ENCODE measurements around the gene RAET1E. TPM values are rescaled to one million over a fixed set of nuclear protein-coding genes. Genes with fewer than 3 reads are reported as not detected.
"Not testable (repeated sequence)": the region's sequence is repeated elsewhere in the genome, so short reads cannot be mapped to it uniquely, and the experiment has no call there.

RAET1E gene
- total RNA-seq, 1 donor from 2014 or later: not detected

GRCh38 chr6:149913085-149913484 lies 15.2 kb upstream of the RAET1E start:
- intact Hi-C loops (cut with micrococcal nuclease): no loop called here

DNA sequence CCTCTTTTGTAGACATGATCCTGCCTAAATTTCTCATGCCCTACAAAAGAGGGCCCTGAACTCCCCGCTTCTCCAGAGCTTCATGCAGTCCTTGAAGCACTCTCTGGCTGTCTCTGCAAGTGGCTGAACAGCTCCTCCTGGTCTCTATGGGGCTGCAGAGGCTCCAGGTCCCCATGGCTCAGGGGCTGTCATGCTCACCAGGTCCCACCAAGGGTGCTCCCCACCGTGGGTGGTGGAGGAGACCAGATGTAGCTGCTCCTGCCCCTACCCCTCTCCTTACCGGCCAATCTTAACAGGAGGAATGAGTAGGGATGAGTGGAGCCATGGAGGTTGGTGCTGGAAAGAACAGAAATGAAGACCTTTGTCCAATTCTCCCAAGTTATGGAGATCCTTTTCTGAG lies 14.8 kb upstream of the RAET1E start:
- intact Hi-C loops (cut with micrococcal nuclease): not testable (repeated sequence)

DNA sequence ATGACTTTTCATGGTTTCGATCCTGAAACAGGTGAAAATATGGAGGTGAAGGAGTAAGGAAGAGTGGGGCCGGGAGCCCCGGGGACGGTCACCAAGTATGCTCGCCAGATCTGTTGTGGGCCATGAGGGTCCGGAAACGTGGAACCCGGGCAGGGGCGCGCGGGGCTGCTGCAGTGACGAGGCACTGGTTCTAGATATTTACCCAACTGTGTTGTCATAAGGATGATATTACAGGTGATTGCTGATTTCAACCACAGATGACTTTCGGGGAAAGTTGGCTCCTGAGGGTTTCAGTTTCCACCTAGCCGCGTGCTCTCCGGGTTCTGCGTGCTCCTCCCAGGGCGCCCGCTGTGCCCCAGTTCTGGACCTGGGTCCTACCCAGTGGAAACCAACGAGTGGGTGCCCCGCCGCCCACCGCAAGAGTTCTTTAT lies 12.8 kb upstream of the RAET1E start:
- intact Hi-C loops (cut with micrococcal nuclease): no loop called here

- intact Hi-C loops (cut with micrococcal nuclease): no loop called here
Observed at GRCh38 chr6:149909701-149910470, 12.0 kb upstream of the RAET1E start.

DNA sequence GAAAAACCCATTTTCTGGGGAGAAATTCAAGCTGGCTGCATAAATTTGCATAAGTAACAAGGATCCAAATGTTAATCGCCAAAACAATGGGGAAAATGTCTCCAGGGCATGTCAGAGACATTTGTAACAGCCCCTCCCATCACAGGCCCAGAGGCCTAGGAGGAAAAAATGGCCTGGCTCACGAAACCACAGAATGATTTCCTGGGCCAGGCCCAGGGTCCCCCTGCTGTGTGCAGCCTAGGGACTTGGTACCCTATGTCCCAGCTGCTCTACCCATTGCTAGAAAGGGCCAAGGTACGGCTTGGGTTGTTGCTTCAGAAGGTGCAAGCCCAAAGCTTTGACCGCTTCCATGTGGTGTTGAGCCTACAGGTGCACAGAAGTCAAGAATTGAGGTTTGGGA lies 10.6 kb upstream of the RAET1E start:
- intact Hi-C loops (cut with micrococcal nuclease): not testable (repeated sequence)

DNA sequence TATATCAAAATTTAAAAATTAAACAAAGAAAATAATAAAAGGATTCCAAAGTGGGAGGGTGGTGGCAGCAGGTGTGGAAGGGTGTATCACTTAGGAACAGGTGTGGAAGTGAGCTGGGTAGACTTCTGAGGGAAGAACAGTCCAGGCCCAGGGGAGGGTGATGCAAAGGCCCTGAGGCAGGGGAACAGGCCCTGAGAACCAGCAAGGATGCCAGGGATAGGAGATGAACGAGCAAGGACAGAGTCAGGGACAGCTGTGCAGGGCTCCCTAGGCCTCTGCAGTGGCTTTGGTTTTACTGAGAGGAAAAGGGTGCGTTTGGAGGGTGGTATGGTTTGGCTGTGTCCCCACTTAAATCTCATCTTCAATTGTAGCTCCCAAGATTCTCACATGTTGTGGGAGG lies 9.4 kb upstream of the RAET1E start:
- intact Hi-C loops (cut with micrococcal nuclease): no loop called here

DNA sequence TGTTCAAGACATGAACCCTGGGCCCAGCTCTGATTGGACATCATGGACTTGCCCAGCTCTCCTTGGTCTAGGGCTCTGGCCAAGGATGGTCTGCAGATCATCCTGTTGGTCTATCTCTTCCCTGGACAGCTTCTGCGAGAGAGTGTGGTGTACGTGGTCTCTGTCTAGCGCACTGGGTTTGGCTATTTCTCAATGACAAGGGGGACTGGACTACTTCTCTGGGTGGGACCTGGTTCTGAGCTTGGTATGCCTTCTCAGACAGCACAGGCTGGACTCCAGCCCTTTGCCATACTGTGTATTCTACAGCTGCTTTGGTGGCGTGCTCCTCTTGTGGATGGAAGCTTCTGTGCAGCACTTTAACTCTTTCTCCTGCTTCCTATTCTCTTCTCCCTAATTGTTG lies 8.5 kb upstream of the RAET1E start:
- intact Hi-C loops (cut with micrococcal nuclease): no loop called here

DNA sequence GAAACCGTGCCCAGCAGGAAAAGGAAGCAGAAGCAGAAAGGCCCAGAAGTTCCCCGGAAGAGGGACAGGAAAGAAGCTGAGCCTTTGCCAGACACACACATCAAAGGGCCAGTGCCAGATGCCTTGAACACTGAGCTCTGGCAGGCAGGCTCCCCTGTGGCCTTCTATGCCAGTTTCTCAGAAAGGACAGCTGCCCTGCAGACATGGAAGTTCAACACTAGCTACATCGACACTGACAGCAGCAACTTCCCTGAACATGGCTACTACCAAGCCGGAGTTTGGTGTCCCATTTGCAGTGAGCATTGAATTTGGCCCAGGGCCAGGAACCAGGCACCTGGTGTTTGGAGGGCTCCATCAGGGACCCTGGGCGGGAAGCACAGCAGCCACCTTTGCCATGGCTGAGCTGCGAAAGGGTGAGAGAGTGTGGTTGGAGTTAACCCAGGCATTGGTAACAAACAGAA lies 8.0 kb upstream of the RAET1E start:
- intact Hi-C loops (cut with micrococcal nuclease): no loop called here

DNA sequence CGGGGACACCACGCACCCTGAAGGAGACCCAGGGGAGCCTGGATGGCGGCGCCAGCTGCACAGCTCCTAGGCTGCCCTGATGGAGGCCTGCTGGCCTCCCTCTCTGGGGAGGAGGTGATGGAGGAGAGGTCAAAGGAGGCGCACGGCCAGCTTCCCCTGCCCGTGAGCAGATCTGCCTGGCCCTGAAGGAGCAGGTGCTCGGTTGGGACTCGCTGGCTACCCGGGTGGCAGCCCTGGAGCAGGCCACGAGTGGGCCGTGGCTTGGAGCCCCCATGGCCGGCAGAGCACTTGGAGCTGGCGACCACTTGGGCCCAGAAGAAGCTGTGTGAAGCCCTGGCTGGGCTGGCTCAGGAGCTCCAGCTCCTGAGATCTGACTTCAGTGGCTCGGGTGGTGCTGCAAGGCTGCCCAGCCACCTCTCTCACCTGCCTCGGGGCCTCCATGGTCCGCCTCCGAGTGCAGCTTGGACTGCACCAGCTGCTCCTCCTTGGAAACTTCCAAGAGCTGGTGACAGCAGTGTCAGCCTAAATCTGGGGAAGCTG lies 7.5 kb upstream of the RAET1E start:
- intact Hi-C loops (cut with micrococcal nuclease): no loop called here

DNA sequence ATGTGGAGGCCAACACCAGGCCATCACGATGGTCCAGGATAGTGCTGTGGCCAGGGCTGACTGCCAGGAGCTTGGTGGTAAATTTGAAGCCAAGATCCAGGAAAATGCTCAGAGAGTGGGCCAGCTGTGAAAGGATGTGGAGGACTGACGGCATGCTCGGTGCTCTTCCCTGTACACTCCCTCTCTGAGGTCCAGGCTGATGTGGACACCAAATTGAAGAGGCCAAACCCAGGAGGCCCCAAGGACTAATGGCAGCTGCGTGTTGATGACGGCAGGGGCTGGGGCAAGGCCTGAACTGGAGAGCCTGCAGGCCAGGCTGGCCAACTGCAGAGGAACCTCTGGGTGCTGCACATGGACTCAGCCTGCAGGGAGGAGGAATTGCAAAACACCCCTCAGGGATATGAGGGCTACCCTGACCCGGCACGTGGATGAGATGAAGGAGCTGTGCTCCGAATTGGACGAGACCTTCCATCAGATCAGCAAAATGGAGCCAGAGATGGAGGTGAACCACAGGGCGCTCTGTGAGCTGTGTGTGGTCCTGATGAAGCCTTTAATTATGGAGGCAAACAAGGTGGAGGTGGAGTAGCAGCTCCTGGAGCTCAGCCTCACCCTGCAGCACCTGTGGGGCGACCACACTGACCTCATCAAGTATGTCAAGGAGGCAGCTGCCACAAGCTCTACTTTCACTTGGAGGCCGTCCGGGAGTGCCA lies 6.9 kb upstream of the RAET1E start:
- intact Hi-C loops (cut with micrococcal nuclease): no loop called here

GRCh38 chr6:149903938-149904611 lies 6.2 kb upstream of the RAET1E start:
- intact Hi-C loops (cut with micrococcal nuclease): no loop called here

DNA sequence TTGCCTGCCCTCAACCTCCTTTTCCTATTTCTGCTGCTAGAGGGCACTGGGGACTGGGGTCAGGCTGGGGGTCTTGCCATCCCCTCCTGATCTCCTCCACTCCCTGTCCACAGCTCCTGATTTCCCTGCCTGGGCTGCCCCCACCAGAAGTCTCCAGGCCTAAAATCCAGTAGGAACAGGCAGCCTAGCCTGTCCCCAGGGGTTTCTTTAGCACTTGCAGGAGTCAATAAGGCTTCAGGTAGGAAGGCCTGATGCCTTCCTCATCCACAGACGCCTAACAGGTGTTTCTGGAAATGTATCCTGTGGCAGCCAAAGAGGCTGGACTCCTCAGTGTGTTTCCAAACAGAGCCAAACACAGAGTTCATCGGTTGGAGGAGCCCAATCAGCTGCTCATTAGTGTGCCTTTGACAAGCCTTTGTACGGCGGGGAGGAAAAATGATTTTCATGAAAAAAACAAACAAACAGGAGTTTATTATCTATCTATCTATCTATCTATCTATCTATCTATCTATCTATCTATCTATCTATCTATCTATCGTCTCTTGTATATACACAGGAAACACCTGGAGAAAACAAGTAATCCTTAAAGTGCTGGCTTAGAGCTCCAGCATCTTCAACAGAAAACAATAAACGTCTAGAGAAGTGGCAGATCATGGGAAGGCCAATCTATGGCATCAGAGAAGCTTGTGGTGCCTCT lies 3.7 kb upstream of the RAET1E start:
- intact Hi-C loops (cut with micrococcal nuclease): no loop called here

- intact Hi-C loops (cut with micrococcal nuclease): no loop called here
Observed at GRCh38 chr6:149900620-149901443, 2.9 kb upstream of the RAET1E start.

GRCh38 chr6:149899926-149900619 lies 2.2 kb upstream of the RAET1E start:
- intact Hi-C loops (cut with micrococcal nuclease): no loop called here

DNA sequence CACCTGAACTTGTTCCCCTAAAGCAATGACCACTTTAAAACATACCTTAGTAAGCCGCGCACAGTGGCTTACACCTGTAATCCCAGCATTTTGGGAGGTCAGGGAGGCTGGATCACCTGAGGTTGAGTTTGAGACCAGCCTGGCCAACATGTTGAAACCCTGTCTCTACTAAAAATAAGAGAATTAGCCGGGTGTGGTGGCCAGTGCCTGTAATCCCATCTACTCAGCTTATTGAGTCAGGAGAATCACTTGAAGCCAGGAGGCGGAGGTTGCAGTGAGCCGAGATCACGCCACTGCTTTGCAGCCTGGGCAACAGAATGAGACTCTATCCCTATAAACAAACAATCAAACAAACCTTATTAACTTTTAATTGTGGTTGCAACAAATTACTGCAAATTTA lies 1.6 kb upstream of the RAET1E start:
- intact Hi-C loops (cut with micrococcal nuclease): no loop called here

DNA sequence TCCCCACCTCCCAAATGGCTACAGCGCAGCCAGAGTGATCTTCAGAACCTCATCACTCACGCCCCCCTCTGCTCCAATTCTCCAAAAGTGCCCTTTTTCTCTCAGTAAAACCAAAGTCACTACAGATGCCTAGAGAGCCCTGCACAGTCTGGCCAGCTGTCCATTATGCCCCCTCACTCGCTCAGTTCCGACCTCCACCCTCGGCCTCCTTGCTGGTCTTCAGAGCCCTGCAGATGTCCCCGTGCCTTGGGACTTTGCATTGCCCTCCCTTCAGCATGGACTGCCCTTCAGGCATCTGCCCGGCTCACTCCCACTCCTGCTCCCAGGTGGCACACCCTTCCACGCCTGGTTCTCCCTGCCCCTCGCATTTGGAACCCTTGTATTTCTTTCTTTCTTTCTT lies 1.1 kb upstream of the RAET1E start:
- intact Hi-C loops (cut with micrococcal nuclease): no loop called here

- intact Hi-C loops (cut with micrococcal nuclease): no loop called here
Observed at GRCh38 chr6:149897015-149897697, 757 bp downstream of the RAET1E start.

DNA sequence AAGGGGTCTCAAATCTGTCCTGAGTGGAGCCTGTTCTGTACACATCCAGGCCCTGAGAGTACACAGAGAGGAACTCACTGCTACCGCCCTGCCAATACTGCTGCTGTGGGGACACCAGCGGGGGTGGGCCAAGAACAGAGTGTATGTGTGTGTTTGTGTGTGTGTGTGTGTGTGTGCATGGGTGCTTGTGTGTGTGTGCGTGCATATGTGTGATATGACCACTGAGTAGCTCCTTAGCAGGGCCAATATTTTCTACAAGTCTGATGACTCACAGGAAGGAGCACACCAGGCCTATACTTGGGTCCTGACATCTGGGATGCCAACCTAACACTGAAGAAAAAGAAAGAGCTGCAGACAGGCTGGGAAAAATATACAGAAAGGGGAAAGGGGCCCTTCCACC lies 1.4 kb downstream of the RAET1E start:
- intact Hi-C loops (cut with micrococcal nuclease): no loop called here

- intact Hi-C loops (cut with micrococcal nuclease): no loop called here
Observed at GRCh38 chr6:149895833-149896271, 2.1 kb downstream of the RAET1E start.
